ENCODE results near the gene SSTR3. TPM values are rescaled to one million over a fixed set of nuclear protein-coding genes. Genes with fewer than 3 reads are reported as not detected.

The SSTR3 gene
- total RNA-seq, 1 donor from 2014 or later = not detected

DNA sequence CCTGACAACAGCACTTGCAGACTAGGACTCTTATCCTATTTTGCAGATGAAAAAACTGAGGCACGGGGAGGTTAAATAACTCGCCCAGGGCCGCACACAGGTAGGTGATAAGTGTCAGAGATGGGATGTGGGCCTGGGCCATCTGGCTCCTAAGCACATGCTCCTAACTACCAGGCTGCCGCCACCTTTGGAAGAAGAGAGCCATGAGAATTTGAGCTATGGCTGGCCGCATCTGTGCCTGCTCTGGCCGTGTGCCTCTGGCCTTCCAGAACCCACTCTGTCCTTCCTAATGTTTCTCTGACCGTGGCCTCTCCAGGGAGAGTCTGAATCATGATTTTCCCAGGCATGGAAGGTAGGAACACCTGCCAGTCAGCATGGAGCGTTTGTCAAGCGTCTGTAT is 47.2 kb downstream of the SSTR3 start:
- DNase-seq = peak; percentile 8
- no peak for ATAC-seq (ENCODE audit: poor library complexity)
- intact Hi-C loops (cut with DNase I) = no loop called here

DNA sequence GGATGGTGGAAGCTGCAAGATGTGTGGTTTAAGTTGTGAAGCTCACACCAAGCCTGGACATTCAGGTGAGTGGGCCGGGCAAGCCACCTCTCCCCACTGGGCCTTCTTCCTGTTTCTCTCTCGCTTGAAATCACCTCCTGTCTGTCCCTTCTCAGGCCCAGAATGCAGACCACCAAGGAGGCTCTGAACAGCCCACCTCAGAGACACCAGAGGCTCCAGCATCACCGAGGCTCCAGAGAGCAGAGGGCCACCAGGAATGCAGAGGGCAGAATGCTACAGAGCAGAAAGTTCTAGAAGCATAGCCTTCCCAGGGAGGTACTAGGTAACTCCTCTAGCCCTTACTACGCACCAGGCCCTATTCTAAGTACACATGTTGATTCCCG is 47.8 kb downstream of the SSTR3 start:
- ATAC-seq (ENCODE audit: poor library complexity) = no peak
- DNase-seq = no peak
- intact Hi-C loops (cut with DNase I) = no loop called here

DNA sequence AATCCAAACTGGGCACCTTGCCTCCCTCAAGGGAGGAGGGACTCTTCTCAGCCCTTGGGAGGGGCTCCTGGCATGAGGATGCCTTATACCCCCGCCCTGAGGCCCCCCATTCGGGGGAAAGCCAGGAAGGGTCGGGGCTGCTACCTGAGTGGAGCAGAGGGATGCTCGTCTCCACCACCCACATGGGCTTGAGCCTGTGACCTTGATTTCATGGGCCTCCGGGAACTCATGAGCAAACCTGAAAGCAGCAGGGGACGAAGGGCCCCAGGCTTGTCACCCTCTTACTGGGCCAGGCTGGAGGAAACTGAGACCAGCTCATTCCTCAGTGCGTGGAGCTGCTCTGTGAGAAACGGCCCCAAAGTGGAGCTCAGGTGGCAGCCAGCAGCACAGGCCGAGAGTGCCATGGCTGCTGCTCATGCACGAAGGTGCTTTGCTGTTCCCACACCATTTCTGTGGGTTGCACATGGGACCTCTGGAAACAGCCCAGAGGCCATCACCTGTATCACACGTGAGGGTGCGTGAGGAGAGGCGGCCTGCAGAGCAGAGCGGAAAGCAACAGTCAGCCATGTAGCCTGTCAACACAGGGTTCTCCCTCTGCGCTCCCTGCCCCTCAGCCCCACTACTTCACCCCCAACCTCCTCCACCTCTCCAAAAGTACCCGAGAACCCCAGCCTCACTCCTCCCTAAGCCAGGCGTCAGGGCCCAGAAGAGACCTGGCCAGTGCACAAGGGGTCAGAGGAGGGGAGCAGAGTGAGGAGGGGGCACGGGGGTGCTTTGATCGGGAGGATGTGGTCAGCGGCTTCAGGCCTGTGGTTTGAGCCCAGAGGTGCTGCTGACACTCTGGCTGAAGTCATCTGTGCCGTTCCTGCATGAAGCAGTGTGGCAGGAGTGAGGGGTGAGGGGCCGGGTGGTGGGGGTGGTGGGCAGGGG is 48.4 kb downstream of the SSTR3 start:
- no peak for DNase-seq
- intact Hi-C loops (cut with DNase I) = no loop called here

DNA sequence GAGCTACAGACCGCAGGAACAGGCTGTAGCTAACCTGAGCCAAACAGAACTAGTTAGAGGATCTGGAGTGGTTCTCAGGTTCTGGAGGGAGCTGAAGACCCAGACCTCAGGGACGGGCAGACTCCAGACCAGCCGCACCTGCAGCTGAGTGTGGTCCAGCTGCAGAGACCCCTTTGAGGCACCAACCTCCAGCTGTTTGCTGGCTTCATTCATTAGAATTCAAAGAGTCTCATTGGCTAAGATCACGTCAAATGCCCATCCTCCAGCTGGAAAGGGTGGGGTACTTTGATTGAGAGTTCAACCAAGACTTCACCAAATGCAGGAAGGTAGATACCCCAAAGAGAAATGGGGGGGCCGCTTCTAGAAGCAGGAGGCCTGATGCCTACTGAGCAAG is 49.2 kb downstream of the SSTR3 start:
- intact Hi-C loops (cut with DNase I) = no loop called here
- DNase-seq = no peak
- no peak for ATAC-seq (ENCODE audit: poor library complexity)

More for the DNA sequence above, 48.4 kb downstream of the SSTR3 start:
- ATAC-seq (ENCODE audit: poor library complexity) = no peak

DNA sequence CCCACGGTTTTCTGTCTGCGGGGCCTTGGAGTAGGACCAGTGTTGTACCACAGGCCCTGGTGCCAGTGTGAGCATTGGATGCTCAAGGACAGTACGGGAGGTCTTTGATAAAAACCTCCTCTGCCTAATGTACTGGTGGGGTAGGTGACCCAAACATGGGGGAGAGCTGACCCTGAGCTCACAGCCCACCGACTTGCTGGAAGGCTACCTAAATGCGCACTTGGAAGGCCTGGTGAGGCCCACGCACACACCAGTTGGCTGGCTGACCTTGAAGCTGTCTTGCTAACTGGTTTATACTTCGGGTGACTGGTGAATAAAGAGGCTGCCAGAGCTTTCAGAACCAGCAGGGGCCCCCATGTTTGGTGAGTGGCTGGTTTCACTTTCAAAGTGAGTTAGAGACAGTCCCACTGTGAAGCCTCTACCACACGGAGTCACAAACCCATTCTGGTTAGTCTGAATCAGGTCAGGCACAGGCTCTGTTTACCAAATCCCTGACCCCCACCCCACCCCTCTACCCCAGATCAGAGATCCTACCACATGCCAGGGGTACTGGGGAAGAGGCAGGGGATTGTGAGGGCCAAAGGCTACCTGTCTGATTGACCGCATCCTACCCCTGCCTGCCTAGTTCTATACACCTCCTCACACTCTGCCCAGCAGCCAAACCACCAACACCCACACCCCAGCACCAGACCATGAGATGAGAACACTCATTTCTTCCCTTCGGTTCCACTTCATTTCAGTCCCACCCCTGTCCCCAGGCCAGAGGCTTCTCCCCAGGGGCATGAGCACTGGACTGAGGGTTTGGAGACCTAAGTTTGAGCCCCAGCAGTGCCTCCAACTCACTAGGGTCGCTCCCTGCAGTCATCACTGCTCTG is 49.8 kb downstream of the SSTR3 start:
- intact Hi-C loops (cut with DNase I) = no loop called here
- DNase-seq = no peak
- no peak for ATAC-seq (ENCODE audit: poor library complexity)

DNA sequence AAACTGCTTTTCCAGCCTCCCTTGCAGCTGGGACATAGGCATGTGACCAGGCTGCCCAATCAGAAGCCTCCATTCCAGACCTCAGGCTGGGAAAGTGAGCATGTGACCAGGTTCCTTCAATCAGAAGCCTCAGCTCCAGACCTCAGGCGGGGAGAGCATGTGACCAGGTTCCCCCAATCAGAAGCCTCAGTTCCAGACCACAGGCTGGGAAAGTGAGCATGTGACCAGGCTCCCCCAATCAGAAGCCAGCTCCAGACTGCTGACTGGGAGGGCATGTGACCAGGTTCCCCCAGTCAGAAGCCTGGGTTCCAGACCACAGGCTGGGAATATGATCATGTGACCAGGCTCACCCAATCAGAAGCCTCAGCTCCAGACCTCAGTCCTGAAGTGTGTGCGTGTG is 50.8 kb downstream of the SSTR3 start:
- intact Hi-C loops (cut with DNase I) = no loop called here
- ATAC-seq (ENCODE audit: poor library complexity) = no peak
- no peak for DNase-seq

DNA sequence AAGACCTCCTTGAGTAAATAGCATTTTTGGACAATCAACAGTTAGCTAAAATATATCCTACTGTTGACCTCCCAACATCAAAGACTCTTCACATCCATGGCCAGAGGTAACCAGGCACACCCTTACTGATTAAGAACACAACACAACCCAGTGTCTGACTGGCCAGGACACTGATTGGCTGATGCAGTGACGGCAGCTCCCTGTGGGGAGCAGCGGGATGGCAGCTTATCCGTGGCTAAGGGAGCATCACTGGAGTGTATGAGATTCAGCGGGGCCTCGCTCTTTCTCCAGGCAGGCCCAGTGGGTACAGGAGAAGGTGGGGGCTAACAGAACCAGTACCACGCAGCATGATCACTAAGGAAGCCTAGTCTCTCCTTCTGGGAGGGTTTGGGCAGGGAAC is 52.2 kb downstream of the SSTR3 start:
- DNase-seq (no peak), ATAC-seq (ENCODE audit: poor library complexity) (no peak)
- intact Hi-C loops (cut with DNase I) = no loop called here

DNA sequence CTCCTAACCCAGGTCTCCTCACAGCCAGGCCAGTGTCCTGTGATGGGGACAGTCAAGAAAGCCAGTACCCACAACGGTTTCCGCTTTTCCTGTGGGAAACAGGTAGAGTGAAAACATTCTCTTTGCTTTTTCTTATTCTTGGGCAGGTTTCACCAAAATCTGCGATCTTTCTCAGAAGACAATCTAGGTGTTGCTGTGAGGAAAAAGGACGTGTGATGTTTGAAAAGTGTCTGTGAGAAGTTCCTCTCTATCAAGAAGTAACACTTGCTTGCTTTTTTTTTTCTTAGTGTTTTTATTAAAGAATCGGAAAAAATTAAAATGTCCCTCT is 53.4 kb downstream of the SSTR3 start:
- intact Hi-C loops (cut with DNase I) = no loop called here
- DNase-seq (no peak), ATAC-seq (ENCODE audit: poor library complexity) (no peak)

DNA sequence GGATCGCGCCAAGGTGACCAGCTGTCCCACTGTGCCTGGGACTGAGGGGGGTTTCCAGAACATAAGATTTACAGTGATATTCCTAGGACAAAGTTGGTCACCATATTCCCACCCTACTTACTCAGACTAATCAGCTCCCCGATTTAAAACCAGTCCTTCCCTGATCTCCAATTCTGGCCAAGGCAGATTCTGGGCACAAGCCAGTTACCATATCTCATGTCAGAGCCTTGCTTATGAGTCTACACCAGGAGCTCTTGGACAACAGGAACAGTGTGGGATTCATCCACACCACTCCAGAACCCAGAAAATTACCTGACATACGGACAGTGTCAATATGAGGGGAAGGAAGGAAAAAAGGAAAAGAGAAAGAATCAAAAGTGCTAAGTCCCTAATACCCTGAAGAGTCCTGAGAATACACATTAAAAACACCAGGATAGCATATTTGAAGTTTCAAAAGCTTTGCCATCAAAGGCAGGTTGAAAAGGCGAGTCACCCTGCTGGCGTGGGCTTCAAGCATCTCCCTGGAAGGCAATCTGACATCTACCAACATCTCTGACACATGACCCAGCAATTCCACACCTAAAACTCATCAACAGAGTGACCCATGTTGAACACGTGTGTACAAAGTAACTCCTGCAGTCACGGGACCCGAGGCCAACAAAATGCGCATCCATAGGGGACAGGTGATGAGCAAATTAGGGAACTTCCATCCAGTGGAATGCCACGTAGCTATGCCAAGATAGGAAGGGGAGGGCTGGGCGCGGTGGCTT is 54.6 kb downstream of the SSTR3 start:
- intact Hi-C loops (cut with DNase I) = no loop called here
- DNase-seq (no peak), ATAC-seq (ENCODE audit: poor library complexity) (no peak)

DNA sequence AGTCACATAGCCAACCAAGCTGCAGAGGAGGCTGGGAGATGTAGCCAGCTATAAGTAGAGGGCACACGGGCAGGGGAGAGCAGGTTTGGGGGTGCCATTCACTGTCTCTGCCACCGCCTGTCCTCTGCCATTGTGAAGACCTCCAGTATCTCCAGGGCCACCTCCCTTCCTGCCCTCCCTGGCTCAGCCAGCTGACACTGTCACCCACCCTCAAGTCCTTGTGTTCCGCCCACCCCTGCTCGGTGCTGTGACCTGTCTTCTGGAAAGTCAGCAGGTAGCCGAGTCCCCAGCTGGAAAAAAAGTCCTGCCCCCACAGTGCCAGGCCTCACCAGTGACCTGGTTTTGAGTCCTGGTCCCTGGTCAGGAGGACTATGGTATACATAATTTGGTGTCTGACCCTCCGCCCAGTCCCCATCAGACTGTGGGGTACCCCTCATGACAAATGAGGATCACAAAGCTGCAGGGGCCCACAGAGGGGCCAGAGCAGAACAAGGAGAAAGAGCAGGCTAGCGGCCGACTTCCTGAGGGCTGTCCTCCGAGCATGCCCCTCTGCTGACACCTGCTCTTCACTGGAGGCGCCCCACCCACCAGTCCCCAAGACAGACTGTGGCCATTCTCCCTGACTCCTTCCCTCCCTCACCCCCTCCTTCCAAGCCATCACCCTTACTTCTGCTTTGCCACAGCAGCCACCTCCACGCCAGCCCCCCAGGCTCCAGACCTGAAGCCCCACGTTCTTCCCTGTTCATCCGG is 55.4 kb downstream of the SSTR3 start:
- ATAC-seq (ENCODE audit: poor library complexity) = no peak
- intact Hi-C loops (cut with DNase I) = no loop called here
- DNase-seq = no peak

DNA sequence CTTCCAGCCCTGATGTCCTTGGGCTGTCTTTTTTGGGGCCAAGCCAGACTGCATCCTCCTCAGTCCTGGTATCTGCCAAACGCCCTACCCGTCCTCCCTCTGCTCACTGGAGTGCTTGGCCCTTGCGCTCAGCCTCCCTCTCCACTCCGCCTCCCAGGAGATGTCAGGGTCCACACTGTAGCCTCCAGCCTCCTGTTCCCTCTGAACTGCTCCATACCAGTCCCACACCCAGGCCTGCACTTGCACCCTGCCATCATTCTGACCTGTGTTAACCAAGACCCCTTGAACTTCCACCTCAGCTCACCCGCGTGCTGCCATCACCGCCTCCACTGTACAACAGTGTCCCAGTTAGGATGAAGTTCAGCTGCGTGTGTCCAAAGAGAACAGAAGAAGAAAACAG is 56.3 kb downstream of the SSTR3 start:
- DNase-seq (no peak), ATAC-seq (ENCODE audit: poor library complexity) (no peak)
- intact Hi-C loops (cut with DNase I) = no loop called here

DNA sequence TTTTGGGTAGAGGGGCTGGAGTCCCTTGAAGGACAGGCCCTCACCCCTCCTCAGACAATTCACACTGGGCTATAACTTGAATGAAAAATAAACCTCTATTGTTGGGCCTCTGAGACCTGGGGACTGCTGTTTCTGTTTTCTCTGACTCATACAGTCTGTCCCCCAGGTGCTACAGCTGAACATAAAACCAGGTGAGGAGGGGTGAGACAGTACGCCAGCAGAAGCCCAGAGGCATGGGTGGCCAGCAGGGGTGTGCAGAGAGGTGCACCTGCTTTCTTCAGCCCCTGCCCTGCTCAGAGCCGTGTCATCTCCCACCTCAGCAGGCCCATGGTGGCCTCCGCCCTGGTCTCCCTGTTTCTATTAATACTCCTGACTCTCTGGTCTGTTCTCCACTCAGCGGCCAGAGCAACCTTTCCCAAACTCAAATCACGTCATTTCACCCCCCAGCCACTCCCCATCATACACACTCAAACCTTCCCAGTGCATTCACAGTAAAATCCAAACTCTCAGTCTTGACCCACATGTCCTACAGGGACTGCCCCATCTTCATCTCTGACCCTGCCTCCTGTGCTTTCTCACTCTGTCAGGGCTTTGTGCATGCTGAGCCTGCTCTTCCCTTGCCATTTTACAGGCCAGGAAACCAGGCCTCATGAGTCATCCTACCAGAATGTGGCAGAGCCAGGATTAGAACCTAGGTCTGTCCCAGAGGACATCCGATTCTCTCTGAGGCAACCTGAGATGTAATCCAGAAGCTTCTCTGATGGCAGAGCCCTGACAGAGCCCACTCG is 57.2 kb downstream of the SSTR3 start:
- DNase-seq (no peak), ATAC-seq (ENCODE audit: poor library complexity) (no peak)
- intact Hi-C loops (cut with DNase I) = no loop called here

Other genes with a start within 250 kb of the SSTR3 start
- gene TST, start 193.0 kb downstream of the SSTR3 start, total RNA-seq = 63.5 TPM
- 60.3 TPM for gene MPST, start 192.7 kb downstream of the SSTR3 start, total RNA-seq
- gene KCTD17, start 160.7 kb downstream of the SSTR3 start, total RNA-seq = 8.9 TPM
- not detected for gene TMPRSS6, start 102.8 kb downstream of the SSTR3 start, total RNA-seq
- gene IL2RB, start 62.6 kb downstream of the SSTR3 start, total RNA-seq = 0.75 TPM
- 1.5 TPM for gene C1QTNF6, start 24.2 kb downstream of the SSTR3 start, total RNA-seq
- gene RAC2, start 31.8 kb upstream of the SSTR3 start, total RNA-seq = 4.1 TPM
- gene CYTH4, start 70.0 kb upstream of the SSTR3 start, total RNA-seq = 7.0 TPM
- gene ELFN2, start 215.0 kb upstream of the SSTR3 start, total RNA-seq = 0.19 TPM

All from Right ventricle myocardium superior (tissue), 1 donor.